LHCN-M2 (cell line): ENCODE data around the gene PTPRN2. TPM values are rescaled to one million over a fixed set of nuclear protein-coding genes. Genes with fewer than 3 reads are reported as not detected.
A peak's percentile ranks its signal among the peaks of the same experiment; 100 is the strongest.
"Not testable (repeated sequence)": the region's sequence is repeated elsewhere in the genome, so short reads cannot be mapped to it uniquely, and the experiment has no call there.

Experiments used
- DNase-seq: peaks from one replicate; pipeline ENCODE4 v3.0.0-alpha.2; 2012; ENCODE audit warnings: low read depth
- total RNA-seq: library from RNA; depleted of rRNA; stranded (reverse); fragments of >200 nt; gene quantifications from 2 replicates; pipeline ENCODE4 v1.2.3, GENCODE V29; 2014

PTPRN2 gene
- total RNA-seq, 1 experiment from 2014 or later, result 0.11 TPM

- no peak for DNase-seq
Measured at GRCh38 chr7:158422196-158422886, 165.3 kb downstream of the PTPRN2 start.

DNA sequence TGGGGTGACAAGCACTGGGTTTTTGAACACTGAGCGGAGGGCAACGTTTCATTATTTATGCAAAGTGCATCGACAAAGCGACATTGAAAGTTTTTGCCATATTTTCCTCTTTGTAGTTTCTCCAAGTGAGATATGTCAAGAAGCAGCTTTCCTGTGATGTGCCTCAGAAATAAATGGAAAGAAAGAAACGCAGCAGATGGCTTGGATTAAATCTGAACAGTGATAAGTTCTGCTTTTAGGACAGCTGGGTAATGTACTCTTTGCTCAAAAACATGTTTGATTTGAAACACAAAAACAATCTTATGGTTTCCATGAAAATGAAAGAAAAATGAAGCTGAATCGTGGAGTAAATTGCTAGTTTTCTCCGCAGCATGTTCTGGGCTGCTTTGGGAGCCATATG lies 166.3 kb downstream of the PTPRN2 start:
- DNase-seq, result no peak

- no peak for DNase-seq
Measured at GRCh38 chr7:158420591-158421340, 166.9 kb downstream of the PTPRN2 start.

GRCh38 chr7:158419238-158419785 lies 168.3 kb downstream of the PTPRN2 start:
- DNase-seq, result no peak

DNA sequence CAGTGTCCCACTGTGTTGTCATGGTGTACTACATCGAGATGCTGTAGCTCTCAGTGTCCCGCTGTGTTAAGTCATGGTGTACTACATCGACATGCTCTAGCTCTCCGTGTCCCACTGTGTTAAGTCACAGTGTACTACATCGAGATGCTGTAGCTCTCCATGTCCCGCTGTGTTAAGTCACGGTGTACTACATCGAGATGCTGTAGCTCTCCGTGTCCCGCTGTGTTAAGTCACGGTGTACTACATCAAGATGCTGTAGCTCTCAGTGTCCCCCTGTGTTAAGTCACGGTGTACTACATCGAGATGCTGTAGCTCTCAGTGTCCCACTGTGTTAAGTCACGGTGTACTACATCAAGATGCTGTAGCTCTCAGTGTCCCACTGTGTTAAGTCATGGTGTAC lies 169.2 kb downstream of the PTPRN2 start:
- DNase-seq, result not testable (repeated sequence)

- no peak for DNase-seq
Measured at GRCh38 chr7:158416283-158416933, 171.2 kb downstream of the PTPRN2 start.

DNA sequence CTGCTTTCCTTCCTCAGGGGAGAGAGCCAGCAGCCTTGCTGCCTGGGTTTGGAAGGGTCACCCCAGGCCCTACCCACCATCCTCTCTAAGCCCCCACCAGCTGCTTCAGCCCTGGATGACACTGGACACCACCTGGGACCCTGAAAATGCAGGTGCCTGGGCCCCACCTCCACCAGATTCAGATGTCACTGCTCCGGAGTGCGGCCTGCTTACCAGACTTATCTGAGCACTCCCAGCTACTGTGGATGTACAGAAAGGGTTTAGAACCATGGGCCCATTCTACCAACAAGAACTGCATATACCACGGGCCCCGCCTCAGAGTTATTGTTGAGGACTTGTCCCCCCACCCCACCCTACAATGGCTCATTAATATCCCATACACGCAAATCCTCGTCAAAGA lies 172.3 kb downstream of the PTPRN2 start:
- no peak for DNase-seq

- DNase-seq, result no peak
Measured at GRCh38 chr7:158414486-158414961, 173.1 kb downstream of the PTPRN2 start.

- no peak for DNase-seq
Measured at GRCh38 chr7:158414002-158414401, 173.6 kb downstream of the PTPRN2 start.

DNA sequence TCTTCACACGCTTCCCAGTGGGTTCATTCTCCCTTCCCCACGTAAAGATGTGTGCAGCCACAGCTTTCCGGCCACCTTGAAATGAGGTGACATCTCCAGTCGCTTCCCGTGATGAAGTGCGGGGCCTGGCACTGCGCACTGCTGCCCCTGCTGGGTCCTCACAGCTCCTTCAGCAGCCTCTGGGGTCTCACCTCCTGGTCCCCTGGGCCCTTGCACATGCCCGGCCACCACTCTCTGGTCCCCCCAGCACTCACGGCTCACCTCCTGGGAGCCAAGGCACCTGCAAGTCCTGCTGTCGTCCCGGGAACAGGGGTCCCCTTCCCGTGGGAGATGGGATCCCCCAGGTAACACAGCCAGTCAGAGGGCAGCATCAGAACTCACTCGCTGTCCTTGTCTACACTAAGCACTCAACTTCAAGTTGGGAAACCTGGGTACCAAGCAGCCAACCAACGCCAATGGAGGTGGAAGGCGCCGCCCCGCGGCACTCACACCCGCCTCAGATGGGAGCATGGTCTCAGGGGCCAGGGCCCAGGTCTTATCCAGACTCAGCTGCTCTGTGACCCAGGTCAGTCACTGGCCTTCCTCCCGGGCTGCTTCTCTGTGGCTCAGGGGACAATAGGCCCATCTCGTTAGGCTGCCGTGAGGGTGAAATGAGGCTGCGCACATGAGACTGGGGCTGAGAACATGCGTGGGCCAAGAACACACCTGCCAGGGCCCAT lies 176.2 kb downstream of the PTPRN2 start:
- DNase-seq, result no peak

DNA sequence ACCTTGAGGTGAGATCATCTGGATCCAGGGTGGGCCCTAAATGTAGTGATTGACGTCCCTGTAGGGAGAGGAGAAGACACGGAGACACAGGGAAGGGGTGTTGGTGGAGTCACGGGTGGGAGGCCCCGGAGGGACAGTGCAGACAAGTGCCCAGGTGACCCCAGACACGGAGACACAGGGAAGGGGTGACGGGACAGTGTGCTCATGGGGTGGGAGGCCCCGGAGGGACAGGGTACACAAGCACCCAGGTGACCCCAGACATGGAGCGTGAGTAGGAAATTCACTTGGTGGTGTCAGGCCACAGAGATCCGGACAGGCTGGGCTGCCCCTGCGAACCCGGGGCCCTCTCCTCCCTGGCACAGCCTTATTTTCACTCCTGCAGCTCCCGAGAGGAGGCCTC lies 176.9 kb downstream of the PTPRN2 start:
- DNase-seq, result no peak

GRCh38 chr7:158409816-158410330 lies 177.8 kb downstream of the PTPRN2 start:
- no peak for DNase-seq

GRCh38 chr7:158409120-158409519 lies 178.5 kb downstream of the PTPRN2 start:
- no peak for DNase-seq

- DNase-seq, result no peak
Measured at GRCh38 chr7:158408318-158408920, 179.2 kb downstream of the PTPRN2 start.

DNA sequence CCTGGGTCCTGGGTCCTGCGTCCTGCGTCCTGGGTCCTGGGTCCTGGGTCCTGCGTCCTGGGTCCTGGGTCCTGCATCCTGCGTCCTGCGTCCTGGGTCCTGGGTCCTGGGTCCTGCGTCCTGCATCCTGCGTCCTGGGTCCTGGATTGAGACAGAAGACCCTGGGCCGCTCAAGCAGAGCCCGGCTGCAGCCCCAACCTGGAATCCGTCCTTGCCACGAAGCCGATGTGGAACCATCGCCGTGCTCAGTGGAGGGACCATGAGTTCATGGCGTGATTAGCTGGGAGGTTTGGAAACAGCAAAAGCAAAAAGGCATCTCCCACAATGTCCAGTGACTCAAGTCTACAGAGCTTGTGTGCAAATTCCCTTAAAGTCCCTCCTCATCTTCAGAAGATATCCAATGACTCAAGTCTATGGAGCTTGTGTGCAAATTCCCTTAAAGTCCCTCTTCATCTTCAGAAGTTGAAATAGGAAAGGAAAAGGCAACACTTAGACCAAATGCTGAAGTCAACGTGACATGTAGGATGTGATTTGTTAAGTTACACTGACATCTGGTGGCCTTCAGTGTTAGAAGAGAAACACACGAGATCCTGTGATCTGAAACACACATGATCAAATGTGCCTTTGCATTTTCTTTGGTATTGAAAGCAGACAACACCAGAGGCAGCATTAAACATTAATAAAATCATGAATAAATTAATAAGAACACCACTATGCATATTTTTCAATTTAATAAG lies 179.9 kb downstream of the PTPRN2 start:
- peak; percentile 24 for DNase-seq

GRCh38 chr7:158406801-158407200 lies 180.8 kb downstream of the PTPRN2 start:
- DNase-seq, result no peak

- DNase-seq, result no peak
Measured at GRCh38 chr7:158406364-158406763, 181.3 kb downstream of the PTPRN2 start.

DNA sequence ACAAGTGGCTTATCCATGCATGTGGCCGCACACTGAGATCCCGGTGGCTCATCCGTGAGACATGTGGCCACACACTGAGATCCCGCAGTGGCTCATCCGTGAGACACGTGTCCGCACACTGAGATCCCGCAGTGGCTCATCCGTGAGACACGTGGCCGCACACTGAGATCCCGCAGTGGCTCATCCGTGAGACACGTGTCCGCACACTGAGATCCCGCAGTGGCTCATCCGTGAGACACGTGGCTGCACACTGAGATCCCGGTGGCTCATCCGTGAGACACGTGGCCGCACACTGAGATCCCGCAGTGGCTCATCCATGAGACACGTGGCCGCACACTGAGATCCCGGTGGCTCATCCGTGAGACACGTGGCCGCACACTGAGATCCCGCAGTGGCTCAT lies 181.9 kb downstream of the PTPRN2 start:
- DNase-seq, result not testable (repeated sequence)

DNA sequence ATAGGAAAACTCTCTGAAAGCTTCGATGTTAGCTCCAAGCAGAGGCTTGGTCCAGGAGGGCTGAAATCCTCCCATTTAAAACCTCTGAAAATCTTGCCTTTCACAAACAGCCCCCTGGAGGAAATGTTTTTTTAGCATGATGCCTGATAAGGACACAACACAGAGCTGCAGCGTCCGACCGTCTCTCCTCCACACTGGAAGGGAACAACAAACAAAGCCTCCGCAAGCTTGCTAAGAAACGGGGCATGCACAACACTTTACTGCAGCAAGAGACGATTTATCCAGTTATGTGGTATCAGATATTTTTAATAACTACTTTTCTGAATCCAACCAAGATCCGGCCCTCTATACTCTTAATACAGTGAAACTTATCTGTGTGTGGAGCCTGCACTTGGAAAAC lies 182.3 kb downstream of the PTPRN2 start:
- no peak for DNase-seq
